GM19452 (cell line): ENCODE results near the gene WDR18.

Experiments used
- ATAC-seq: cut with Tn5 transposase; IDR thresholded peaks from one replicate; pipeline ENCODE4 v1.9.1; 2021; ENCODE audit not compliant: unreplicated experiment

The WDR18 gene

DNA sequence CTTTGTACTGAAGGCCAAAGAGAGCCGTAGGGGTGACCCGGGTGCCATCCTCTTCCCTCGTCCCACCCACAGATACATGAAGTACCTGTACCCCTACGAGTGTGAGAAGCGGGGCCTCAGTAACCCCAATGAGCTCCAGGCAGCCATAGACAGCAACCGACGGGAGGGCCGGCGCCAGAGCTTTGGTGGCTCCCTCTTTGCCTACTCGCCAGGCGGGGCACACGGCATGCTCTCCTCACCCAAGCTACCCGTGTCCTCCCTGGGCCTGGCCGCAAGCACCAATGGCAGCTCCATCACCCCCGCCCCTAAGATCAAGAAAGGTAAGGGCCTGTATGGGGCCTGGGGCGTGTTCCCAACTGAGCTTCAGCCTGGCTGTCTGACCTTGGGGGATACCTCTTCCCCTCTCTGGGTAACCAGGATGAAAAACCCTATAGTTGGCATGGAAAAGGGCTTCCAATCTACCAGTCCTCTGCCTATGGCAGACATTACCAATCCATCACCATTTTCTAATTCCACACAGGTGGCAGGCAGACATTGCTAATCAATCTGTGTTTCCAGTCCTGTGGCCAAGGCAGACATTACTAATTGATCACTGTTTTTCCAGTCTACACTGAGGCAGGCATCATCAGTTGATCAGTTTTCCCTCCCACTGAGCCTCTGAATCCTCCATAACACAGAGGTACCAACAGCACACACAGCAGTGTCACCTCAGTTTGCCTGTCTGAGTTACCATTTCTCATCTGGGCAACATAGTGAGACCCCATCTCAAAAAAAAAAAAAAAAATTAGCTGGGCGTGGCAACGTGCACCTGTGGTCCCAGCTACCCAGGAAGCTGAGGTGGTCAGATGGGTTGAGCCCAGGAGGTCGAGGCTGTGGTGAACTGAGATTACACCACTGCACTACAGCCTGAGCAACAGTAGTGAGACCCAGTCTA is 19.1 kb upstream of the WDR18 start:
- ATAC-seq: no peak

DNA sequence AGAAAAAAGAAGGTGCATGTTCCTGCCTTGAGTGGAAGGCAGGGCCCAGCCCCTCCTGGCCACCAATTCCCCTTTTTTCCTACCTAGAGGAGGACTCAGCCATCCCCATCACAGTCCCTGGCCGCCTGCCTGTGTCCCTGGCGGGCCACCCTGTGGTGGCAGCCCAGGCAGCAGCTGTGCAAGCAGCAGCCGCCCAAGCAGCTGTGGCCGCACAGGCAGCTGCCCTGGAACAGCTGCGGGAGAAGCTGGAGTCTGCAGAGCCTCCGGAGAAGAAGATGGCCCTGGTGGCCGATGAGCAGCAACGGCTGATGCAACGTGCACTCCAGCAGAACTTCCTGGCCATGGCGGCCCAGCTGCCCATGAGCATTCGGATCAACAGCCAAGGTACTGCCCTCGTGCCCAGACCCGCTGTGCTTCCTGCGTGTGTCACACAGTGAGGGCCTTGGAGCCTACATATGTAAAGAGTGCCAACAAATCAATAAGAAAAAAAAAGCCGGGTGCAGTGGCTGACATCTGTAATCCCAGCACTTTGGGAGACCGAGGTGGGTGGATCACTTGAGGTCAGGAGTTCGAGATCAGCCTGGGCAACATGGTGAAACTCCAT is 17.6 kb upstream of the WDR18 start:
- ATAC-seq: no peak

DNA sequence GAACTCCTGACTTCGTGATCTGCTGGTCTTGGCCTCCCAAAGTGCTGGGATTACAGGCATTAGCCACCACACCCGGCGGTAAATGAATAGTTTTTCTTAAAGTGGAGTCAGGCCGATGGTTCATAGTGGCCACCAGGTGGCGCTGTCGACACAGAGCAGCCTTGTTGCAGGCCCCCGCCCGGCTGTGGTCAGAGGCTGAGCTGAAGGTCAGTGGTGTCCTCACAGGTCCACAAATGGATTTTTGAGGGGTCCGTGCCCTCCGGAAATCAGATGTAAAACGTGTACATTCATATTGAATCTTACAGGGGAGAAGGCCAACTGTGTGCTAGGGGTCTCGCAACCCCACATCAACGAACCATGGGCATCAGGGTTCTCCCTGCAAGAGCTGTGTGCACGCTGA is 13.4 kb upstream of the WDR18 start:
- ATAC-seq: no peak

DNA sequence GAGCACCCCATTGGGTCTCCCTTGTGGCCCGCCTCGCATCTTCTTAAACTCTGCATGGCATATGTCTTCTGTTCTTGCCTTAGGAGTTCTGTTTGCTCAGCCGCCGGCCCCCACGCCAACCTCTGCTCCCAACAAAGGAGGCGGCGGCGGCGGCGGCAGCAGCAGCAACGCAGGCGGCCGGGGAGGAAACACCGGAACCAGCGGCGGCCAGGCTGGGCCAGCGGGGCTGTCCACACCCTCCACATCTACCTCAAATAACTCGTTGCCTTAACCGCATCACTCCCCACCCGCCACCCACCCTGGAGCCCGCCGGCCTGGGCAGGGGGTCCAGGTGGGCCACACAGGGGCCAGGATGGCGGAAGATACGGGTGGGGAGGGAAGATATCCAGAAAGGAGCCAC is 12.3 kb upstream of the WDR18 start:
- no peak for ATAC-seq

DNA sequence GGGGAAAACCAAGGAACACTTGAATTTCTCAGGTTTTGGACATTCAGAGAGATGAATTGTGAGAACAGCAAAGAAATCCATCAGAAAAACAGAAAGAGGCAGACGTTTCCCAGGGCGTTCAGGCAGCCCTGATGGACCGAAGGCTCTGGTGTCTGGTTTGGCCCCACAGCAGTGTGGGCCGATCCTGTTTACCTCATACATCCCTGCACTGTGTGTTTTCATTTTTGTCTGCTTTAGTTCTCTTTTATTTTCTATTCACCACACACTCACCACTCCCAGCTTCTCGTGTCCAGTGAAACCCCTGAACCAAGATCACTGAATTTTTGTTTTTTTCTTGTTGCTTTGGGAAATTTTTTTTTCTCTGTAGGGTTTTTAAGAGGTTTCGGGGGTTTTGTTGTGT is 11.9 kb upstream of the WDR18 start:
- no peak for ATAC-seq

DNA sequence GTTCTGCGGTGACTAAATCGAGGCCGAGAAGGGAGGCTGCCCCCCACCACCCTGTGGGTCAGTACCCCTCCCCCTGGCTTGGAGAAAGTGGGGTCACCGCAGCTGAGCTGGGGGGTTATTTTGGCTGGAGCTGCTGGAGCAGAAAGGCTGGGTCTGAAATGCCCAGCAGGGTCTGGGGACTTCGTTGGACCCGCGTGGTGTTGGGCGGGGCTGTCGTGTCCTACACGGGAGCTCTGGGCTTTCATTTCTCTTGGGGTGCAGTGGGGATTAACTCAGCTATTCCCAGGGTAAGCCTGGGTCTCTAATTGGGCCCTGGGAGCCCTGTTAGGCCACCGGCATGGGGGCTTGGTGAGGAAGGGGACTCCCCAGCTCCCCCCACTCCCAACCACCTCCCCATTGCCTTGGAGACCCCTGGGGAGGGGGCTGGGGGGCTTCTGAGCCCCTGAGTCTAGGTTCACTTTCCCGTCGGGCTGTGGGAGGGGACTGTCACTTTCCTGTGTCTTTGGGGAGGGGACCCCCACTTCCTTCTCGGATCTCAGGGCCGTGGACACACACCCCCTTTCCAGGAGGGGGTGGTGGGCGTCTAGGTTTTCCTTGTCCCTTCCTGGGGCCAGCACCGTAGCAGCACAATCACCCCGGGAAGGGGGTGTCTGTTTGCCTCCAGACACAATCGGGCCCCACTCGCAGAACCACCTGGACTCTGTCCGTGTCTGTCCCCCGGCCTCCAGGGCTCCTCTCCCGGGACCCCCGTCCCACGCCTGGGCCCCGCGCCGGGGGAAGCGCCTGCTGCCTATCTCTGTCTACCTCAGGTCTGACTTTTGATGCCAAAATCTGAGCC is 10.2 kb upstream of the WDR18 start:
- no peak for ATAC-seq

DNA sequence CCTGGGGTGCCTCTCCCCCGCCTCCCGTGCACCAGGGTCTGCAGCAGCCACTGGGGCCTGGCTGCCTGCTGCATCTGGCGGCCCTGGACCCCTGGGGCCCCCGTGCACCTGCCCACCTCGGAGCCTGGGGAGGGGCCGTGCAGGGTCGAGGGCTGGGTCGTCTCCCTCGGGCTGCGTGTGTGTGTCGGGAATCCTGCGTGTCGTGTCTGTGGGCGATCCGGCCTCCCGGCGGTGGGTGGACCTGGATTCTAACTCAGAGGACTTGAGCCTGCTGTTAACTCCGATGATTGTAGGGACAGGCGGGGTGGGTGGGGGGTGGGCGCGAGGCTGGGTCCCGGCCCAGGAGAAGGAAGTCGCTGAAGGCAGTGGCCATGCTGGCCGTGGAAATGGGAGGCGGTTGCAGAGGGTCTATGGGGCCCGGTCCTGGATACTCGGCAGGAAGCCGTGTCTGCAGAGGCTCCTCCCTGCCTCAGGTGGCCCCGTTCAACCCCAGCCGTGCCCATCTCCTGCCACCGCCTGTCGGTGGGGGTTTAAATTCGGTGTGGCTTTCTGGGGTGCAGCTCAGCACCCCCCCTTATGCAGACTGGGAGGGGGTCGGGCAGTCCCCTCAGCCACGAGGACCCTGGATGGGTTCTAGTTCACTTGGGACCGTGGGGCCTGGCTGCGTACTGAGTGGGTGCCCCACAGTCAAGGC is 9.4 kb upstream of the WDR18 start:
- no peak for ATAC-seq

DNA sequence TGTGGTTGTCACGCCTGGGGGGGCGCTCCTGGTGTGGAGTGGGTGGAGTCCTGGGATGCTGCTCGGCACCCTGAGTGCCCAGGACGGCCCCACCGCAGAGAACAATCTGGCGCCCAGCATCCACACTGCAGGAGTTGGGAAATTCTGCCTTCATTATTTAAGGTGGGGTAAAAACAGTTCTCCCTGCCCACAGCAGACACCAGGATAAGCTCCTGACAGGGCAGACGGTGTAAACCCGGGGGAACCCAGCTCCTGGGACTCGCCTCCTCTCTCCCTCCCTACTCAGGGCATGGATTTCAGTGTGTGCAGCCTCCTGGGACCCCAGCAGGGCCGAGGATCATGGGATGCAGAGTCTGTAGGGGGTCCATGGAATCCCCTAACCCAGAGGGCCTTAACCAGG is 7.7 kb upstream of the WDR18 start:
- no peak for ATAC-seq

DNA sequence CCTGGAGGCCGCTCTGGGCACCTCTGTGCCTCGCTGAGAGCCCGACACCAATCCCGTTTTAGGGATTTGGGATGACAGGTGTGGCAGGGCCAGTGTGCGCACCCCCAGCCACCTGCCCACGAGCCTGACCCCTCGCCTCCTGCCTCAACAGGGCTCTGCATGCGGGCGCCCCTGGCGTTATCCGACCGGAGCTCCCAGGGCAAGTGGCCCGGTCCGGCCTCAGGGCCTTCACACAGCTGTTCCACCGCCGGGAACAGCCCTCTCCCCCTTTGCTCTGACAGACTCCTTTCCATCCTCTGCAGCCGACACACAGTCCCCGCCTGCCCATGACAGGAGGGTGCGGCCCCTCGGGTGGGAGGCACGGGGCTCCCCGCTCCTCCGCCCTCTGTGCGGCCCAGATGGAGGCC is 7.1 kb upstream of the WDR18 start:
- no peak for ATAC-seq

DNA sequence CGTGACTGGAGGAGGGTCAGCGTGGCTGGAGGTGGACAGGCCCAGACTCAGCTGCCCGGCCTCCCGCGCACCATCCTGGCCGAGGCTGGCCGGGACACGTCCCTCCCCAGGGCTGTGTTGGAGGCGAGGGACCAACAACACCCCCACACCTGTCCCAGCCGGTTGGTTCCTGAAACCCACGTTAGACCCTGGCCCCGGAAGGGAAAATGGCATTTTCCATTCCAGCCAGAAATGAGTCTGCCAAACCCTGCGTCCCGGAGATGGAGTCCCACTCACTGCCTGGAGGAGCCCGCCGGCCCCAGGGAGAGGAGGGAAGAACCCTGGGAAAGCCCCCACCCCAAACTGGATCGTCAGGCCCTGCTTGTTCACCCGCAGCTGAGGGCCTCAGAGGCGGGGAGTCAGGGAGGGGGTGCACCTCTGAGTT is 4.8 kb upstream of the WDR18 start:
- no peak for ATAC-seq

DNA sequence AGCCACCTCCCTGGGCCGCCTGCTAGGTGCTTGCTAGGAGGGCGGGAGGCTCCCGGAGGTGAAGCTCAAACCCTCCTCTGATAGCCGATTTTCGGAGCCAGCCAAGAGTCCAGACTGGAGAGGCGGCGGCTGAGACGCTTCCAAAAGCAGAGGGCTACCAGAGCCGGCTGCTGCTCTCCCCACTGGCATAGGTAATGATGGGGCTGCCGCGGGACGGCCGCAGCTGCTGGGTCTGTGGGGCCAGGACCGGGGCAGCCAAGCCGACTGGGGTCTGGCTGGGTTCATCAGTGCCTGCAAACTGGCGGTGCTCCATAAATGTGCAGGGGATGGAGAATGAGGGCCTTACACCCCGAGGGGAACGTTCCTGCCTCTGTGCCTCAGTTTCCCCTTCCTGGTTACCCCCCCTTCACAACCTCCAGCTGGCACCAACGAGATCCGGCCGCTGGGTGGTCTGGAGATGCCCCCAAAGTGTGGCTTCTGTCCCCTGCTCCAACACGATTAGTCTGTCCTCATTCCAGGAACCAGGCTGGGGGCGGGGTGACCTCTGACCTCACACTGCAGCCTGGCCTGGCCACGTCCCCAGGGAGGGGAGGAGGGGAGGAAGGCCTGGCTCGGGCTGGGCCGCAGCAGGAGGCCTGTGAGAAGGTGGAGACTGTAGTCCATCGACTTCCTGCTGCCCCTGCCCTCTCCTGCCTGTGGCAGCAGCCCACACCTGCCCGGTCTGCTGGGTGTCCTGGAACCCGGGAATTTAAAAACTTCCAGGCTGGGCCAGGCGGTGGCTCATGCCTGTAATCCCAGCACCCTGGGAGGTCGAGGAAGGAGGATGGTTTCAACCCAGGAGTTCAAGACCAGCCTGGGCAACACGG is 3.8 kb upstream of the WDR18 start:
- ATAC-seq: no peak

DNA sequence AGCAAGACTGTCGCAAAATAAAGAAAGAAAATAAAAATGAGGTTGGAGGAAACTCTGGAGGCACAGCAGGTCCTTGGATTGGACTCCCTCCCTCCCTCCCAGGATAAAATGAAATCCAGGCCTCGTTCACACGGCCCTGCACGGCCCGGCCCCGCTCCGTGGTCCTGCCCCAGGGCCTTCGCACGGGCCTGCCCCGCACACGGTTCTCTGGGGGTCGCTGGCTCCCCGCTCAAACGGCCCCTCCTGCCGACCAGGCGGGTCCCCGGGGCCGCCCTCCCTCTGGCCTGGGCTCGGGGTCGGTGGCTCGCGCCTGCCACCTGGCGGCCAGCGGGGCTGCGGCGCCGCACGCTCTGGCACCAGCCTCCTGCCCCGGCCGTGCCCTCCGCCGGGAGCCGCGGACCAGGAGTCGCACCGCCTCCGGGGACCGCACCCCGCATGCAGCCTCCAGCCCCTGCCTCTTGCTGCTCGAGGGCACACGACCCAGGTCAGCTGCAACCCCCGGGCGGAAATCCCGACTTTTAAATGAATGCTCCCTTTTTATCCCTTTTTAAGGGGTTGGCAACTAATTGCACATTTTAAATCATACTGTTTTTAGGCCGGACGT is 1.5 kb upstream of the WDR18 start:
- peak; percentile 56 for ATAC-seq

DNA sequence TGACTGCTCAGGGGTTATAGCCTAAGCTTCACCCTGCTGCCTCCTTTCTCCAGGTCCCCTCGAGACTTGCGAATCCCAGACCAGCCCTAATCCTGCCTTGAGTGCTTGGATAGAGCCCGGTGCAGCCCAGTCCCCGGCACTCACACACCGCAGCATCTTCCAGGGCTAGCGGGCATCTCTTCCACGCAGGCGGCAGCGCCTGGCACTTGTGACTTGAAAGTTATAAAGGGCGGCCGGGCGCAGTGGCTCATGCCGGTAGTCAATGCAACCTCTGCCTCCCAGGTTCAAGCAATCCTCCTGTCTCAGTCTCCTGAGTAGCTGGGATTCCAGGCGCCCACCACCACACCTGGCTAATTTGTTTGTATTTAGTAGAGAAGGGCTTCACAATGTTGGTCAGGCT is 1.9 kb downstream of the WDR18 start:
- no peak for ATAC-seq

DNA sequence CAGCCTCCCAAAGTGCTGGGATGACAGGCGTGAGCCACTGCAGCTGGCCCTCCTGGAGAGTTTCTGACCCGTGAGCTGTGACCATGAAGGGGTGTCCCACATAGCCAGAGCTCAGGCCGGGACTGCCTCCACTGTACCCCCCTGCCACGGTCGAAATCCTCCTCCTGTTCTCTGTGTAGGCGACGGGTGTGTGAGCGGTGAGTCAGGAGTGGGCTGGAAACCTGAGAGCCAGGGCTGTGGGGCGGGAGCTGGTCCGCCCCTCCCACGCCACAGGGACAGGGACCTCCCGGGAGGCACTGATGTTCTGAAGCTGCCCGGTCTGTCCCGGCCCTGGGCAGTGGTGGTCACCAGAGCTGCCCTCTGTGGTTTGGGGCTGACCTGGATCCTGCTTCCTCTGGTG is 3.9 kb downstream of the WDR18 start:
- no peak for ATAC-seq

DNA sequence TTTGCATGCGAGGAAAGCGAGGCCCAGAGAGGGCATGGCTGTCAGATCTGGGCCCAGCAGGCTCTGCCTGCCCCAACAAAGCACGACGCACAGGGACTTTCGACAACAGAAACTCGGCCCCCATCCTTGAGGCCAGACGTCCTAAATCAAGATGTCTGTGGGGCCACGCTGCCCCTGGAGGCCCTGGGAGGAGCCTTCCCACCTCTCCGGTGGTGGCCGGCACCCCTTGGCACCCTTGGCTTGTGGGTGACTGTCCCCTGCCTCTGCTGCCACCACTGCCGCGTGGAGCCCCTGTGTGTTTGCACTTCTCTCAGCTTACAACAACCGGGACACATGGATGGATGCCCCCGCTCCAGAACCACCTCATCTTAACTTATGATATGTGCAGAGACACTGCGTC is 4.4 kb downstream of the WDR18 start:
- no peak for ATAC-seq

DNA sequence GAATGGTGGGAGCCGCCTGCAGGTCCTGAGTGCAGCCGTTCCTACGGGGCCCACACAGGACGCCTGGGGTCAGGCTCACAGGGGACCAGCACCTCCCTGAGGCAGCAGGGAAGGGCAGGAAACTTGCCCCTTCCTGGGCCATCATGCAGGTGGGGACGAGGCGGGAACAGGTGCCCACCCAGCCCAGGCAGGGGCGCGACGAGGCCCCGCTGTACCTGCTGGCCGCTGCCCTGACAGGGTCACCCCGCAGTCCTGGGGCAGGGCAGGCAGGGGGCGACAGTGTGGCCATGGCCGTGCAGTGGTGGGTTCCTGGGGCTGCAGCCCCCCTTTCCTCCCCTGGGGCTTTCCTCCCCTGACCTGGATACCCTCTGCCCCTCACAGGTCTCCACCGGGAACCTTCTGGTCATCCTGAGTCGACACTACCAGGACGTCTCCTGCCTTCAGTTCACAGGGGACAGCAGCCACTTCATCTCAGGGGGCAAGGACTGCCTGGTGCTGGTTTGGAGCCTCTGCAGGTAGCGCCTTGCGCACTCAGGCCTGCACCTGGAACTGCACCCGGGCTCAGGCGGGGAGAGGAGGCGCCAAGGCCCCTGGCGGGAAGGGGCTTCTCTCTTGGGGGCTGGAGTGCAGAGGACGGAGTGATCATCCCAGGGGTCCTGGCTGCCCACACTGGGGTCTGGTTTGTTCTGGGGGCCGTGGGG is 5.4 kb downstream of the WDR18 start:
- no peak for ATAC-seq

DNA sequence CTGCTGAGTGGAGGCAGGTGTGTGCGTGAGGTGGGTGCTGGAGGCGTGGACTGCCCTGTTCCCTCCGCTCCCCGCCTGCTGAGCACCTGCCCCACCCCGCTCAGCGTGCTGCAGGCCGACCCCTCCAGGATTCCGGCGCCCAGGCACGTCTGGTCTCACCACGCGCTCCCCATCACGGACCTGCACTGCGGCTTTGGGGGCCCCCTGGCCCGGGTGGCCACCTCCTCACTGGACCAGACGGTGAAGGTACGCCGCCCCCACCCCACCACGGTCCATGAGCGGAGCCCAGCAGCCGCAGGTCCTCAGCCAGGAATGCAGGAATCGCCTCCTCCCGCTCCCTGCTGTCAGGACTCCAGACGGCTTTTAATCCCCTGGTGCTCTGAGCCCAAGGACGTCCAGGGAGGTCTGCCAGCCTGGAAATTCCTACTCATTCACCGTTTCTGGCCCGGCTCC is 6.0 kb downstream of the WDR18 start:
- ATAC-seq: no peak

DNA sequence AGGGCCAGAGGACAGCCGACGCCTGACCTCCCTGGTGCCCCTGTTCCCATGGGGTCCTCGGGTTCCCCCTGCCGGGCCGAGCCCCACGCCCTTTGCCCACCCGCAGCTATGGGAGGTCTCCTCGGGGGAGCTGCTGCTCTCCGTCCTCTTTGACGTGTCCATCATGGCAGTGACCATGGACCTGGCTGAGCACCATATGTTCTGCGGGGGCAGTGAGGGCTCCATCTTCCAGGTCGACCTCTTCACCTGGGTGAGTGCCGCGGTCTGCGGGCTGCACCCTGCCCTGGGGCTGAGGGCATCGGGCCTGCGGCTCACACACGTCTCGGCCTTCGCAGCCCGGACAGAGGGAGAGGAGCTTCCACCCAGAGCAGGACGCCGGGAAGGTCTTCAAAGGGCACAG is 6.6 kb downstream of the WDR18 start:
- ATAC-seq: no peak
